HepG2 (cell line): ENCODE measurements around the gene PRSS53. TPM values are rescaled to one million over a fixed set of nuclear protein-coding genes. Genes with fewer than 3 reads are reported as not detected.

ENCODE experiments used
- ATM ChIP-seq: fragments of 450-650 bp; IDR thresholded peaks from 2 replicates; pipeline ENCODE4 v1.7.1; 2017; ENCODE audit warnings: mild to moderate bottlenecking, borderline replicate concordance
- JUN ChIP-seq: sonication (generic); formaldehyde crosslinking; IDR thresholded peaks from 2 replicates; pipeline ENCODE4 v1.4.0; 2020; ENCODE audit warnings: mild to moderate bottlenecking, missing genetic modification reagents
- THAP11 ChIP-seq: IDR thresholded peaks from 2 replicates; pipeline ENCODE4 v1.6.1; 2016; ENCODE audit warnings: missing biosample characterization, missing genetic modification reagents
- XBP1 ChIP-seq: sonication (generic); formaldehyde crosslinking; IDR thresholded peaks from 2 replicates; pipeline ENCODE4 v1.5.0; 2020; ENCODE audit warnings: missing genetic modification reagents
- ZFP1 ChIP-seq: IDR thresholded peaks from 2 replicates; pipeline ENCODE4 v1.6.1; 2016
- ZFP62 ChIP-seq: sonication (generic); formaldehyde crosslinking; IDR thresholded peaks from 2 replicates; pipeline ENCODE4 v1.4.0; 2020; ENCODE audit warnings: missing genetic modification reagents
- ZNF12 ChIP-seq: sonication (generic); formaldehyde crosslinking; IDR thresholded peaks from 2 replicates; pipeline ENCODE4 v1.5.0; 2020; ENCODE audit warnings: missing genetic modification reagents
- ZNF225 ChIP-seq: sonication (generic); formaldehyde crosslinking; IDR thresholded peaks from 2 replicates; pipeline ENCODE4 v1.4.0; 2020; ENCODE audit warnings: mild to moderate bottlenecking, missing genetic modification reagents
- ZNF264 ChIP-seq: sonication (generic); formaldehyde crosslinking; IDR thresholded peaks from 2 replicates; pipeline ENCODE4 v1.4.0; 2020; ENCODE audit warnings: missing genetic modification reagents
- ZNF382 ChIP-seq: sonication (generic); formaldehyde crosslinking; IDR thresholded peaks from 2 replicates; pipeline ENCODE4 v1.5.0; 2020; ENCODE audit warnings: missing genetic modification reagents, mild to moderate bottlenecking, borderline replicate concordance
- ZNF460 ChIP-seq: sonication (generic); formaldehyde crosslinking; IDR thresholded peaks from 2 replicates; pipeline ENCODE4 v1.5.1; 2020; ENCODE audit warnings: missing genetic modification reagents, mild to moderate bottlenecking, borderline replicate concordance
- ZNF549 ChIP-seq: sonication (generic); formaldehyde crosslinking; IDR thresholded peaks from 2 replicates; pipeline ENCODE4 v1.5.0; 2020; ENCODE audit warnings: missing genetic modification reagents
- ZNF709 ChIP-seq: sonication (generic); formaldehyde crosslinking; IDR thresholded peaks from 2 replicates; pipeline ENCODE4 v1.5.0; 2020; ENCODE audit warnings: mild to moderate bottlenecking, missing genetic modification reagents
- ZNF782 ChIP-seq: sonication (generic); formaldehyde crosslinking; IDR thresholded peaks from 2 replicates; pipeline ENCODE4 v1.4.0; 2020; ENCODE audit warnings: missing genetic modification reagents, mild to moderate bottlenecking, borderline replicate concordance
- ZNF83 ChIP-seq: sonication (generic); formaldehyde crosslinking; IDR thresholded peaks from 2 replicates; pipeline ENCODE4 v1.4.0; 2020; ENCODE audit warnings: missing genetic modification reagents, mild to moderate bottlenecking, borderline replicate concordance
- polyA plus RNA-seq, 8 experiments: library from polyadenylated mRNA; depleted of rRNA in 3 of 8; stranded (reverse) in 7 of 8; unstranded in 1 of 8; fragments of >200 nt; fragmentation: Illumina TruSeq in 4 of 8; extraction: Trizol in 4 of 8; gene quantifications; 2 replicates each; pipeline versions ENCODE4 v1.2.1 to v1.2.3, GENCODE V29; 2011 to 2016; ENCODE audit warnings: low read depth in 4 of 8, missing spikeins in 1 of 8, mixed read lengths in 1 of 8; ENCODE audit not compliant: insufficient read depth in 1 of 8
- total RNA-seq, 5 experiments: library from RNA; depleted of rRNA; stranded (reverse); fragments of >200 nt; fragmentation: Illumina TruSeq; extraction: Trizol; gene quantifications; 2 replicates each; pipeline ENCODE4 v1.2.3, GENCODE V29; 2016; ENCODE audit warnings: low read depth in 1 of 5
- TF ChIP-seq, protein P1 (sequence below): sonication (generic); formaldehyde crosslinking; IDR thresholded peaks from 2 replicates; pipeline ENCODE4 v1.4.0; 2020; ENCODE audit warnings: missing genetic modification reagents
- TF ChIP-seq, protein P2 (sequence below): sonication (generic); formaldehyde crosslinking; IDR thresholded peaks from 2 replicates; pipeline ENCODE4 v1.5.0; 2020; ENCODE audit warnings: missing genetic modification reagents, mild to moderate bottlenecking, borderline replicate concordance
- TF ChIP-seq, protein P3 (sequence below): sonication (generic); formaldehyde crosslinking; IDR thresholded peaks from 2 replicates; pipeline ENCODE4 v1.5.1; 2020; ENCODE audit warnings: mild to moderate bottlenecking, missing genetic modification reagents, moderate library complexity
- TF ChIP-seq, protein P4 (sequence below): sonication (generic); formaldehyde crosslinking; IDR thresholded peaks from 2 replicates; pipeline ENCODE4 v1.5.0; 2020; ENCODE audit warnings: missing genetic modification reagents
- TF ChIP-seq, protein P5 (sequence below): IDR thresholded peaks from 2 replicates; pipeline ENCODE4 v1.6.1; 2016; ENCODE audit warnings: missing biosample characterization, missing genetic modification reagents, low read depth
- TF ChIP-seq, protein P6 (sequence below): sonication (generic); formaldehyde crosslinking; IDR thresholded peaks from 2 replicates; pipeline ENCODE4 v1.8.1; 2023; ENCODE audit warnings: mild to moderate bottlenecking, missing genetic modification reagents
- TF ChIP-seq, protein P7 (sequence below): sonication (generic); formaldehyde crosslinking; IDR thresholded peaks from 2 replicates; pipeline ENCODE4 v1.8.1; 2023; ENCODE audit warnings: mild to moderate bottlenecking, moderate library complexity, missing genetic modification reagents

PRSS53 gene
- total and polyA plus RNA-seq, 2 of the 13 experiments (the other 11 are each of a cell fraction or from before 2014, with no cell fraction given), result 2.2 to 7.4 TPM

DNA sequence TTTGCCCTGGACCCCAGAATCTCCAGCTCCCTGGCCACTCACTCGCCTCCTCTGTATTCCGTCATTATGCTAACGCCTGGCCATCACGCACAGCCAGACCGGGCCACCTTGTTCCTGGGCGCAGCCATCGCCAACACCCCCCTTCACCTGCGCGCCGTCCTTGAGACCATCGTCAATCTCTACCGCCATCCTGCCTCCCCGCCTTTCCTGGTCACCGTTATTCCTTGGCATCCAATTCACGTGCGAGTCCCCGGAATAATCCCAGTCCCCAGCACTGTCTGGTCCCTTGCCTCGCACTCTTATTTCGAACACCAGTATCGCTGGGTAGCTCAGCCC lies 5.3 kb upstream of the PRSS53 start (continued):
- TF ChIP-seq, protein P1, sequence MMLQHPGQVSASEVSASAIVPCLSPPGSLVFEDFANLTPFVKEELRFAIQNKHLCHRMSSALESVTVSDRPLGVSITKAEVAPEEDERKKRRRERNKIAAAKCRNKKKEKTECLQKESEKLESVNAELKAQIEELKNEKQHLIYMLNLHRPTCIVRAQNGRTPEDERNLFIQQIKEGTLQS (CRISPR knock-in tag), result no peak
- TF ChIP-seq, protein P2, sequence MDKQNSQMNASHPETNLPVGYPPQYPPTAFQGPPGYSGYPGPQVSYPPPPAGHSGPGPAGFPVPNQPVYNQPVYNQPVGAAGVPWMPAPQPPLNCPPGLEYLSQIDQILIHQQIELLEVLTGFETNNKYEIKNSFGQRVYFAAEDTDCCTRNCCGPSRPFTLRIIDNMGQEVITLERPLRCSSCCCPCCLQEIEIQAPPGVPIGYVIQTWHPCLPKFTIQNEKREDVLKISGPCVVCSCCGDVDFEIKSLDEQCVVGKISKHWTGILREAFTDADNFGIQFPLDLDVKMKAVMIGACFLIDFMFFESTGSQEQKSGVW (CRISPR knock-in tag), result no peak
- TF ChIP-seq, protein P3, sequence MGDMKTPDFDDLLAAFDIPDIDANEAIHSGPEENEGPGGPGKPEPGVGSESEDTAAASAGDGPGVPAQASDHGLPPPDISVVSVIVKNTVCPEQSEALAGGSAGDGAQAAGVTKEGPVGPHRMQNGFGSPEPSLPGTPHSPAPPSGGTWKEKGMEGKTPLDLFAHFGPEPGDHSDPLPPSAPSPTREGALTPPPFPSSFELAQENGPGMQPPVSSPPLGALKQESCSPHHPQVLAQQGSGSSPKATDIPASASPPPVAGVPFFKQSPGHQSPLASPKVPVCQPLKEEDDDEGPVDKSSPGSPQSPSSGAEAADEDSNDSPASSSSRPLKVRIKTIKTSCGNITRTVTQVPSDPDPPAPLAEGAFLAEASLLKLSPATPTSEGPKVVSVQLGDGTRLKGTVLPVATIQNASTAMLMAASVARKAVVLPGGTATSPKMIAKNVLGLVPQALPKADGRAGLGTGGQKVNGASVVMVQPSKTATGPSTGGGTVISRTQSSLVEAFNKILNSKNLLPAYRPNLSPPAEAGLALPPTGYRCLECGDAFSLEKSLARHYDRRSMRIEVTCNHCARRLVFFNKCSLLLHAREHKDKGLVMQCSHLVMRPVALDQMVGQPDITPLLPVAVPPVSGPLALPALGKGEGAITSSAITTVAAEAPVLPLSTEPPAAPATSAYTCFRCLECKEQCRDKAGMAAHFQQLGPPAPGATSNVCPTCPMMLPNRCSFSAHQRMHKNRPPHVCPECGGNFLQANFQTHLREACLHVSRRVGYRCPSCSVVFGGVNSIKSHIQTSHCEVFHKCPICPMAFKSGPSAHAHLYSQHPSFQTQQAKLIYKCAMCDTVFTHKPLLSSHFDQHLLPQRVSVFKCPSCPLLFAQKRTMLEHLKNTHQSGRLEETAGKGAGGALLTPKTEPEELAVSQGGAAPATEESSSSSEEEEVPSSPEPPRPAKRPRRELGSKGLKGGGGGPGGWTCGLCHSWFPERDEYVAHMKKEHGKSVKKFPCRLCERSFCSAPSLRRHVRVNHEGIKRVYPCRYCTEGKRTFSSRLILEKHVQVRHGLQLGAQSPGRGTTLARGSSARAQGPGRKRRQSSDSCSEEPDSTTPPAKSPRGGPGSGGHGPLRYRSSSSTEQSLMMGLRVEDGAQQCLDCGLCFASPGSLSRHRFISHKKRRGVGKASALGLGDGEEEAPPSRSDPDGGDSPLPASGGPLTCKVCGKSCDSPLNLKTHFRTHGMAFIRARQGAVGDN (CRISPR knock-in tag), result no peak
- TF ChIP-seq JUN (CRISPR knock-in tag), result no peak
- TF ChIP-seq, protein P4, sequence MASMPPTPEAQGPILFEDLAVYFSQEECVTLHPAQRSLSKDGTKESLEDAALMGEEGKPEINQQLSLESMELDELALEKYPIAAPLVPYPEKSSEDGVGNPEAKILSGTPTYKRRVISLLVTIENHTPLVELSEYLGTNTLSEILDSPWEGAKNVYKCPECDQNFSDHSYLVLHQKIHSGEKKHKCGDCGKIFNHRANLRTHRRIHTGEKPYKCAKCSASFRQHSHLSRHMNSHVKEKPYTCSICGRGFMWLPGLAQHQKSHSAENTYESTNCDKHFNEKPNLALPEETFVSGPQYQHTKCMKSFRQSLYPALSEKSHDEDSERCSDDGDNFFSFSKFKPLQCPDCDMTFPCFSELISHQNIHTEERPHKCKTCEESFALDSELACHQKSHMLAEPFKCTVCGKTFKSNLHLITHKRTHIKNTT, result no peak
- no peak for TF ChIP-seq XBP1 (CRISPR knock-in tag)
- TF ChIP-seq ATM, result no peak
- 0 out of 2 replicates have a peak, but pooled peaks have one; percentile 85 for TF ChIP-seq ZNF782
- TF ChIP-seq ZNF264 (CRISPR knock-in tag), result no peak
- TF ChIP-seq ZNF460 (CRISPR knock-in tag), result no peak
- peak; percentile 36; the same call in 1 of the 2 replicates for TF ChIP-seq ZNF12 (CRISPR knock-in tag)
- no peak for TF ChIP-seq ZFP1 (CRISPR knock-in tag)
- TF ChIP-seq, protein P5, sequence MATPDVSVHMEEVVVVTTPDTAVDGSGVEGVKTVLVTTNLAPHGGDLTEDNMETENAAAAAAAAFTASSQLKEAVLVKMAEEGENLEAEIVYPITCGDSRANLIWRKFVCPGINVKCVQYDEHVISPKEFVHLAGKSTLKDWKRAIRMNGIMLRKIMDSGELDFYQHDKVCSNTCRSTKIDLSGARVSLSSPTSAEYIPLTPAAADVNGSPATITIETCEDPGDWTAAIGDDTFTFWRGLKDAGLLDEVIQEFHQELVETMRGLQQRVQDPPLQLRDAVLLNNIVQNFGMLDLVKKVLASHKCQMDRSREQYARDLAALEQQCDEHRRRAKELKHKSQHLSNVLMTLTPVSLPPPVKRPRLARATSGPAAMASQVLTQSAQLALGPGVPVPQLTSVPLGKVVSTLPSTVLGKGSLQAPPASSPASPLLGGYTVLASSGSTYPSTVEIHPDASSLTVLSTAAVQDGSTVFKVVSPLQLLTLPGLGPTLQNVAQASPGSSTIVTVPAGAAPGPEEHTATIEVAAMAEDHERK (CRISPR knock-in tag), result no peak
- no peak for TF ChIP-seq ZNF549 (CRISPR knock-in tag)
- no peak for TF ChIP-seq ZFP62
- 0 out of 2 replicates have a peak, but pooled peaks have one; percentile 38 for TF ChIP-seq ZNF83 (CRISPR knock-in tag)
- TF ChIP-seq, protein P6, sequence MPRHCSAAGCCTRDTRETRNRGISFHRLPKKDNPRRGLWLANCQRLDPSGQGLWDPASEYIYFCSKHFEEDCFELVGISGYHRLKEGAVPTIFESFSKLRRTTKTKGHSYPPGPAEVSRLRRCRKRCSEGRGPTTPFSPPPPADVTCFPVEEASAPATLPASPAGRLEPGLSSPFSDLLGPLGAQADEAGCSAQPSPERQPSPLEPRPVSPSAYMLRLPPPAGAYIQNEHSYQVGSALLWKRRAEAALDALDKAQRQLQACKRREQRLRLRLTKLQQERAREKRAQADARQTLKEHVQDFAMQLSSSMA, result 0 out of 2 replicates have a peak, but pooled peaks have one; percentile 0
- TF ChIP-seq, protein P7, sequence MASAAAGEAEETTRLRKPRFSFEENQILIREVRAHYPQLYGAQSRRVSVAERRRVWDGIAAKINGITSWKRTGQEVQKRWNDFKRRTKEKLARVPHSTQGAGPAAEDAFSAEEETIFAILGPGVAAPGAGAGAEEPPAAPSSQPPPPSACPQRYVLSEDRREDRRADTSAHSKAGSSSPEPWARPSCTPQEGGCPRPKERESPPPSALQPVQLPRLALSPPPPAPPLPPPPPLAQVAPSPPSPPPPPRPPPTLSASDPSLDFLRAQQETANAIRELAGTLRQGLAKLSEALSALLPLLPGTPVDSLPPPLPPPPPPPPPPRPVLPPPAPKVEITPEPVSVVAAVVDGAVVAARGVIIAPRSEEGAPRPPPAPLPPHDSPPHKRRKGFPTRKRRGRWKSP, result no peak
- no peak for TF ChIP-seq ZNF225
- no peak for TF ChIP-seq THAP11 (CRISPR knock-in tag)
- no peak for TF ChIP-seq ZNF382 (CRISPR knock-in tag)
- TF ChIP-seq ZNF709, result no peak
